Esophagus squamous epithelium (tissue), 4 donors: ENCODE results near the gene NEDD4.

ENCODE experiments used
- POLR2A ChIP-seq, 4 donors: fragments of 450-650 bp; IDR thresholded peaks; one replicate each; pipeline ENCODE4 v1.6.1; 2017; ENCODE audit warnings: antibody characterized with exemption in 4 of 4, mild to moderate bottlenecking in 4 of 4, moderate library complexity in 3 of 4
- TF ChIP-seq, protein P1 (sequence below), 6 experiments: fragments of 450-650 bp in 4 of 6; fragments of 200-600 bp in 2 of 6; sonication (generic) in 2 of 6; IDR thresholded peaks; one replicate each; pipeline ENCODE4 v1.5.1; 2016 to 2019; ENCODE audit warnings: antibody characterized with exemption in 6 of 6, mild to moderate bottlenecking in 4 of 6, moderate library complexity in 4 of 6

DNA sequence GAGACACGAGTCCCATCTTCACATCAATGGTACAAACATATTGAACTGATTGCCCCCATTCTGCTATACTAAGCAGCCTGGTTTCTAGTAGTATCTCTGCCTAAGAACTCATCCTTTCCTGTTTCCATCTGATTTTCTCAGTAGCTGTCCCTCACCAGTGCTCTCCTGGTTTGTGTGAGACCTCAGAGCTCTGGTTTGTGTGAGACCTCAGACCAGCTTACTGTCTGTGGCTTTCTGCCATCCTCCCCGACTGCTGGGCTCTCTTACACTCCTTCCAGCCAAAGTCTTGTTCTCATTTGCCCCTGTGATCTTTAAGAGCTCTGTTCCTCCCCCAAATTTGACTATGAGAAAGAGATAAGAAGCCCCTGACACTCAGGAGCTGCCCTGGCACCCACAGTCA is 41.1 kb upstream of the NEDD4 start:
- TF ChIP-seq POLR2A (IDR thresholded peaks at IDR 0.05), result no peak
- TF ChIP-seq, protein P1, sequence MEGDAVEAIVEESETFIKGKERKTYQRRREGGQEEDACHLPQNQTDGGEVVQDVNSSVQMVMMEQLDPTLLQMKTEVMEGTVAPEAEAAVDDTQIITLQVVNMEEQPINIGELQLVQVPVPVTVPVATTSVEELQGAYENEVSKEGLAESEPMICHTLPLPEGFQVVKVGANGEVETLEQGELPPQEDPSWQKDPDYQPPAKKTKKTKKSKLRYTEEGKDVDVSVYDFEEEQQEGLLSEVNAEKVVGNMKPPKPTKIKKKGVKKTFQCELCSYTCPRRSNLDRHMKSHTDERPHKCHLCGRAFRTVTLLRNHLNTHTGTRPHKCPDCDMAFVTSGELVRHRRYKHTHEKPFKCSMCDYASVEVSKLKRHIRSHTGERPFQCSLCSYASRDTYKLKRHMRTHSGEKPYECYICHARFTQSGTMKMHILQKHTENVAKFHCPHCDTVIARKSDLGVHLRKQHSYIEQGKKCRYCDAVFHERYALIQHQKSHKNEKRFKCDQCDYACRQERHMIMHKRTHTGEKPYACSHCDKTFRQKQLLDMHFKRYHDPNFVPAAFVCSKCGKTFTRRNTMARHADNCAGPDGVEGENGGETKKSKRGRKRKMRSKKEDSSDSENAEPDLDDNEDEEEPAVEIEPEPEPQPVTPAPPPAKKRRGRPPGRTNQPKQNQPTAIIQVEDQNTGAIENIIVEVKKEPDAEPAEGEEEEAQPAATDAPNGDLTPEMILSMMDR (IDR thresholded peaks at IDR 0.05), result no peak
